Adrenal gland (tissue), 12 donors: ENCODE results near the gene XRCC5. TPM values are rescaled to one million over a fixed set of nuclear protein-coding genes. Genes with fewer than 3 reads are reported as not detected.
A peak's percentile ranks its signal among the peaks of the same experiment; 100 is the strongest.

ENCODE experiments used
- DNase-seq, 7 donors: peaks; one replicate each; pipeline ENCODE4 v3.0.0-alpha.2; 2019 to 2020
- H3K27ac ChIP-seq, 5 donors: fragments of 200-600 bp; sonication (generic) in 4 of 5; 1 replicate in 3 of 5; 2 replicates in 2 of 5; pipeline versions ENCODE4 v1.5.1 to v1.8.0; 2016 to 2020; ENCODE audit warnings: mild to moderate bottlenecking in 1 of 5
- H3K27me3 ChIP-seq: fragments of 200-600 bp; 2 replicates; pipeline ENCODE4 v1.8.0; 2021
- H3K36me3 ChIP-seq, 2 donors: fragments of 200-600 bp; replicated peaks in 1 of 2; 1 replicate in 1 of 2; 2 replicates in 1 of 2; pipeline versions ENCODE4 v1.5.1 to v1.8.0; 2018 to 2022
- H3K4me1 ChIP-seq, 2 donors: fragments of 200-600 bp; replicated peaks in 1 of 2; 1 replicate in 1 of 2; 2 replicates in 1 of 2; pipeline versions ENCODE4 v1.5.1 to v1.8.0; 2018 to 2021
- H3K4me3 ChIP-seq, 4 donors: fragments of 200-600 bp; sonication (generic) in 3 of 4; one replicate each; pipeline ENCODE4 v1.5.1; 2016 to 2018
- H3K9me3 ChIP-seq, 3 donors: fragments of 200-600 bp; sonication (generic) in 1 of 3; replicated peaks in 1 of 3; 1 replicate in 2 of 3; 2 replicates in 1 of 3; pipeline versions ENCODE4 v1.5.1 to v1.8.0; 2016 to 2021
- POLR2A ChIP-seq, 2 donors: fragments of 450-650 bp; IDR thresholded peaks; one replicate each; pipeline ENCODE4 v1.6.1; 2017; ENCODE audit warnings: antibody characterized with exemption in 2 of 2, mild to moderate bottlenecking in 2 of 2, moderate library complexity in 1 of 2
- WGBS, 4 donors: extraction: QIAGEN DNeasy Blood & Tissue Kit in 2 of 4; methylation state at CpG; one replicate each; pipeline versions ENCODE4 v1.1.5 to v1.1.7; 2013 to 2017; 5-methylcytosine and 5-hydroxymethylcytosine counted together
- intact Hi-C, 2 donors: fragments of 100-400 bp; cut with DNase I; formaldehyde crosslinking; loops; one replicate each; pipeline versions ENCODE4 v1.14.1 to v1.15.0; 2022 to 2023
- polyA plus RNA-seq, 3 donors: library from polyadenylated mRNA; stranded (reverse); fragments of 200-250 nt in 2 of 3; fragments of 350-450 nt in 1 of 3; fragmentation: Illumina TruSeq in 1 of 3; extraction: RNeasy Lipid Tissue Mini Kit (QIAGEN cat#74804) in 1 of 3; gene quantifications; one replicate each; pipeline ENCODE4 v1.2.3, GENCODE V29; 2013 to 2014
- total RNA-seq, 9 donors: library from RNA; depleted of rRNA in 4 of 9; stranded (reverse); fragments of >200 nt in 4 of 9; fragments of 120-200 nt in 1 of 9; fragmentation: NEBNext Ultra II Directional in 1 of 9; extraction: Animal tissue kit (Norgen Biotek cat#: 25700) in 1 of 9; gene quantifications; one replicate each; pipeline versions ENCODE4 v1.1.0 to v1.2.4, GENCODE V29; 2013 to 2023
- TF ChIP-seq, protein P1 (sequence below), 6 experiments: fragments of 450-650 bp in 4 of 6; fragments of 200-600 bp in 2 of 6; sonication (generic) in 1 of 6; IDR thresholded peaks; 1 replicate in 5 of 6; 2 replicates in 1 of 6; pipeline versions ENCODE4 v1.5.1 to v1.8.0; 2016 to 2021; ENCODE audit warnings: antibody characterized with exemption in 6 of 6, mild to moderate bottlenecking in 2 of 6, moderate library complexity in 1 of 6
- donor health status: healthy with polysubstance abuse.
- donor health status: Bipolar disorder and iron deficiency.
- donor health status: DM: yes; HTN: yes; CAD: no.
- donor health status: DM: no; HTN: no; CAD: no.
- donor health status: DM: no; HTN: no; CAD: no.
- donor health status: DM: yes; HTN: yes; CAD: no.

Gene XRCC5
- total and polyA plus RNA-seq, 12 donors = 58.4 to 224 (median 158) TPM

GRCh38 chr2:216104691-216105090 is 4.5 kb upstream of the XRCC5 start:
- Histone ChIP-seq H3K27me3 (no peaks in the 10 kb centered on the region), H3K9me3 (no peaks in the 10 kb centered on the region), H3K36me3 (no peaks in the 10 kb centered on the region), H3K4me1 (peaks cover 9 to 10% of the 10 kb centered on the region in 2 donors), H3K4me3 (no peak overlapping the region), H3K27ac (no peak overlapping the region)
- 77 to 87% (median 85%) methylated on average over 3 of the region's 3 CpGs for WGBS, 4 donors
- intact Hi-C loops = no loop called here
- DNase-seq = no peak
- TF ChIP-seq POLR2A (IDR thresholded peaks at IDR 0.05) = no peak
- TF ChIP-seq, protein P1, sequence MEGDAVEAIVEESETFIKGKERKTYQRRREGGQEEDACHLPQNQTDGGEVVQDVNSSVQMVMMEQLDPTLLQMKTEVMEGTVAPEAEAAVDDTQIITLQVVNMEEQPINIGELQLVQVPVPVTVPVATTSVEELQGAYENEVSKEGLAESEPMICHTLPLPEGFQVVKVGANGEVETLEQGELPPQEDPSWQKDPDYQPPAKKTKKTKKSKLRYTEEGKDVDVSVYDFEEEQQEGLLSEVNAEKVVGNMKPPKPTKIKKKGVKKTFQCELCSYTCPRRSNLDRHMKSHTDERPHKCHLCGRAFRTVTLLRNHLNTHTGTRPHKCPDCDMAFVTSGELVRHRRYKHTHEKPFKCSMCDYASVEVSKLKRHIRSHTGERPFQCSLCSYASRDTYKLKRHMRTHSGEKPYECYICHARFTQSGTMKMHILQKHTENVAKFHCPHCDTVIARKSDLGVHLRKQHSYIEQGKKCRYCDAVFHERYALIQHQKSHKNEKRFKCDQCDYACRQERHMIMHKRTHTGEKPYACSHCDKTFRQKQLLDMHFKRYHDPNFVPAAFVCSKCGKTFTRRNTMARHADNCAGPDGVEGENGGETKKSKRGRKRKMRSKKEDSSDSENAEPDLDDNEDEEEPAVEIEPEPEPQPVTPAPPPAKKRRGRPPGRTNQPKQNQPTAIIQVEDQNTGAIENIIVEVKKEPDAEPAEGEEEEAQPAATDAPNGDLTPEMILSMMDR (IDR thresholded peaks at IDR 0.05) = no peak

- Histone ChIP-seq H3K4me1 (peaks cover 20 to 29% of the 10 kb centered on the region in 2 donors), H3K27ac (peak overlapping the region in 3 of 5 donors; percentile 7 to 87 (median 68)), H3K27me3 (no peaks in the 10 kb centered on the region), H3K9me3 (no peaks in the 10 kb centered on the region), H3K4me3 (peak overlapping the region in 2 of 4 donors; percentile 11 to 20), H3K36me3 (peaks cover 0 to 19% of the 10 kb centered on the region in 2 donors)
- peak in 1 of 7 donors; percentile 21 for DNase-seq
- WGBS, 4 donors = 61 to 71% (median 66%) methylated on average over 7 to 8 of the region's 8 CpGs
- no peak for TF ChIP-seq POLR2A (IDR thresholded peaks at IDR 0.05)
- TF ChIP-seq, protein P1 (IDR thresholded peaks at IDR 0.05) = no peak
- intact Hi-C loops = no loop called here
These were observed 1.8 kb upstream of the XRCC5 start for GRCh38 chr2:216107320-216107719.

DNA sequence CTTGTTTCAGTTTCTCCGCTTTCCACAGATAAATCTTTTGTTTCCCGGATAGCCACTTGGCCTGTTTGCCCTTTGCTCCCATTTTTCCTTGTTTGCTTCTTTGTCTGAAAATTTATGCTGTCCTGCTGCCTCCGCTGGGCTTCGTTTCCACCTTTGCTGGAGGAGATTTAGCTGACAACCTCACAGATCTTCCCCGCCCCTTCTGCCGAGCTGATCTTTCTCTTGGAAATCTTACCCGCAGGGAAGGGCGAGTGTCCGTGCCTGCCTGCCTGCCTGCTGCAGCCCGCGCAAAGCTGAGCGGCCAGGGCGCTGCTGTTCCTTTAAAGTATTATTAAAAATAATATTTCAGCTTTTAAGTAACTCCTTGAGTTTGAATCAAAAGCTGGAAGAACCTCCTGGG is 1.4 kb upstream of the XRCC5 start:
- no peaks in the 10 kb centered on the region for H3K9me3 ChIP-seq
- peak overlapping the region in 2 of 4 donors; percentile 11 to 20 for H3K4me3 ChIP-seq
- peak overlapping the region in 4 of 5 donors; percentile 7 to 87 (median 40) for H3K27ac ChIP-seq
- WGBS, 4 donors = 27 to 31% (median 28%) methylated on average over 13 of the region's 13 CpGs
- intact Hi-C loops = no loop called here
- H3K4me1 ChIP-seq = peaks cover 20 to 29% of the 10 kb centered on the region in 2 donors
- H3K36me3 ChIP-seq = peaks cover 0 to 24% of the 10 kb centered on the region in 2 donors
- TF ChIP-seq, protein P1 (IDR thresholded peaks at IDR 0.05) = no peak
- peak in 1 of 2 donors; percentile 37 for TF ChIP-seq POLR2A (IDR thresholded peaks at IDR 0.05)
- peak in 6 of 7 donors; percentile 34 to 68 (median 44) for DNase-seq
- H3K27me3 ChIP-seq = no peaks in the 10 kb centered on the region

DNA sequence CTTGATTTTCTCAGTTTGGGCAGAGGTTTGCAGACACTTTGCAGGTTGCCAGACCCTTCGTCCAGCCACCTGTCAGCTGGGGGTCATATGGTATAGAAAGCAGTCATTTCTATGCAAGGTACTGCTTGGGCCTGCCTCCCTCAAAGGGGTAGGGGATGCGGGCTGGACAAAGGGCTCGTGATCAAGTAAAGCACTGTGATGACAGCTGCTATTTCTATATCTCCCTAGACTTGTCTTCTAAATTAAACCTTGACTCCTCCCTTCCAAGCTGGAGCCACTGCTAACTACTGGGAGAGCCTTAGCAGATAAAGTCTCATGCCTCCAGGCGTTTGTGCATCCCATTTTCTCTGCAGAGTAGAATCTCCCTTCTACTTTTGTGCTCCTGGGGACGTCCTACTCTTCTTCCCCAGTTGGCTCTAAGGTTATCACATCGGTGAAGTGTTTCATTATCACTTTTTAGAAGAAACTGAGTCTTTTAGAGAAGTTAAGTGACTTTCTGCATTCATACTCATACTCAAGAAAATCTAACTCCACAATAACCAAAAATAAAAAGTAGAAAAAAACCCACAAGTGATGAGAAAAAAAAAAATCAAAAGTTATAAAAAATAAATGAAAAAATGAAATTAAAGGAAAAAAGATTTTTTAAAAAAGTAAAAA is 710 bp upstream of the XRCC5 start:
- Histone ChIP-seq H3K9me3 (no peaks in the 10 kb centered on the region), H3K4me1 (peaks cover 20 to 29% of the 10 kb centered on the region in 2 donors), H3K36me3 (peaks cover 0 to 30% of the 10 kb centered on the region in 2 donors), H3K4me3 (peak overlapping the region in 2 of 4 donors; percentile 71 to 91), H3K27ac (peak overlapping the region in 4 of 5 donors; percentile 18 to 87 (median 48)), H3K27me3 (no peaks in the 10 kb centered on the region)
- DNase-seq = peak in 2 of 7 donors; percentile 25 to 52
- 30 to 40% (median 37%) methylated on average over 6 of the region's 6 CpGs for WGBS, 4 donors
- TF ChIP-seq, protein P1 (IDR thresholded peaks at IDR 0.05) = no peak
- no peak for TF ChIP-seq POLR2A (IDR thresholded peaks at IDR 0.05)
- intact Hi-C loops = no loop called here
